Middle frontal gyrus (tissue), 1 donor: ENCODE results near the gene SAPCD2.

Experiments used
- DNase-seq: peaks from one replicate; pipeline ENCODE4 v3.0.0-alpha.2; 2015; ENCODE audit warnings: low spot score; ENCODE audit errors: extremely low spot score

SAPCD2 gene

DNA sequence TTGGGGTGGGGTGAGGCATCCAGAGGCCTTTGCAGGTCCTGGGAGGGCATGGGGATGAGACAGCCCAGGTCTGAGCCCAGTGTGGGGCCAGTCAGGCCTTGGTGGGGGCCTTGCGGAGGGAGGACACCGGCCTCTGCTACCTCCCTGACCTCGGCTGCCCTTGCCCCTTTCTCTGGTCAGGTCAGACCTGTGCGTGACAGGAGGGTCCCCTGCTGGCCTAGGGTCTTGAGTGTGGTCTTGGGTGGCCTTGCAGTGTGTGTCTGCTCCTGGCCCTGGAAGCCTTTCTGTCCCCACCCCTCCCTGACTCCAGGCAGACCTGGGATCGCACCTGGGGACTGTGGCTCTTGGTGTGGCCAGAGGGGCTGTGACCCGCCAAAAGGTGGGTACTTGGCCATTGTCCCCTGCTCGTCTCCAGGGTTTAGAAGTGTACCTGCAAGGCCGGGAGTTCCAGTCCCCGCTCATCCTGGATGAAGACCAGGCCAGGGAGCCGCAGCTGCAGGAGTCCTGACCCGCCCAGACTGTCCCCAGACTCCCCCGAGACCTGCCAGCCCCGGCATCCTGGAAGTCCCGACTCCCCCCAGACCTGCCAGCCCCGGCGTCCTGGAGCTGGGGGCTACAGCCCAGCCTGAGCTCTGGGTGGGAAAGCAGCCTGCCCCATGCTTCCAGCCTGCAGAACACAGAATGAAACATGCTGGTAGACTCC, 12.0 kb upstream of the SAPCD2 start:
- no peak for DNase-seq

DNA sequence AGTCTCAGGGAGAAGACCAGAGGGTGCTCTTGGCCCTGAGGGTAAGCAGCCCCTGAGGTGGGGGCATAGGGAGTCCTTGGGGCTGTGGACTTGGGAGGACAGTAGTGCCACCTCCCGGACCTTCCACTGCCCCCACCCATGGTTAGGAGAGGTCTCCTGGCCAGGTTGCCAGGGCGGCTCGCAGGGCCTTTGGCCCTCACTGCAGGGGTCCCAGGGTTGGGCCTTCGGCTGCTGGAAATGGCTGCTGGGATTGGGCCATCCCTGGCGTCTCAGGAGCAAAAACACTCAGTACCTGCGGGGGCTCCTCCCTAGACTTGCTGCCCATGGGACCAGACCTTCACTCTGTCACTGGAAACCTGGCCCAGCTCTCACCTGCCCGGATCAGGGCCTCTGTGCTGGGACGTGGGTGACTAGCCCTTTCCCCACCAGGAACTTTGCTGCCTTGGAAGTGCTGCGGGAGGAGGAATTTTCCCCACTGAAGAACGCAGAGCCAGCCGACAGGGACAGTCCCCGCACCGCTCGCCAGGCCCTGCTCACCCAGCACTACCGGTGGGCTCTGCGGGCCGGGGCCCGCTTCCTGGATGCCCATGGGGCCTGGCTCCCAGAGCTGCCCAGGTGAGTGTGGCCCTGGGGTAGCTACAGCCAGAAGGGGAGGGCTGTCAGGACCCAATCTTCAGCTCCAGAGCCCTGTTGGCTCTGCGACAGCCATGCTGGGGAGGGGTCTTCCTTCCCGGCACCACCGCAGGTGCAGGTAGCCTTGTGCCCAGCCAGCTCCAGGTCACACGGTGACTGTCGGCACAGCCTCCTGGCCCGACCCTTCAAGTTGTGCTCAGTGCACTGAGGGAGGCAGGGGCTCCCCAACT, 10.1 kb upstream of the SAPCD2 start:
- DNase-seq: no peak

DNA sequence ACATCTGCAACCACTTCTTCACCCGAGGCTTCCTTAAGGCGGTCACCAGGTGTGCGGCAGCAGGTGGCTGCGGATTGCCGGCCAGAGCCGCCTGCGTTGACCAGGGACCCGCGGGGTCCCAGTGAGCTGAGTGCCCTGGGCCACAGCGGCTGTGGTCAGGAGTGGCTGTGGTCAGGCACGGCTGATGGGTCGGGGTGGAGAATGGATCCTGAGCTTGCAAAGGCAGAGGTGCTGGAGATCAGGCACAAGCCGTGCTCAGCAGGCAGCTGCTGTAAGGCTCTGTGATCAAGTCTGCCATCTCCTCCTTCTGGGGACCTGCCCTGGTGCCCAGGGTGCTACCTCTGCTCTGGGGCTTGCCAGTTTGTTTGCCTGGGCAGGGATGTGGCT, 9.0 kb upstream of the SAPCD2 start:
- DNase-seq: no peak

DNA sequence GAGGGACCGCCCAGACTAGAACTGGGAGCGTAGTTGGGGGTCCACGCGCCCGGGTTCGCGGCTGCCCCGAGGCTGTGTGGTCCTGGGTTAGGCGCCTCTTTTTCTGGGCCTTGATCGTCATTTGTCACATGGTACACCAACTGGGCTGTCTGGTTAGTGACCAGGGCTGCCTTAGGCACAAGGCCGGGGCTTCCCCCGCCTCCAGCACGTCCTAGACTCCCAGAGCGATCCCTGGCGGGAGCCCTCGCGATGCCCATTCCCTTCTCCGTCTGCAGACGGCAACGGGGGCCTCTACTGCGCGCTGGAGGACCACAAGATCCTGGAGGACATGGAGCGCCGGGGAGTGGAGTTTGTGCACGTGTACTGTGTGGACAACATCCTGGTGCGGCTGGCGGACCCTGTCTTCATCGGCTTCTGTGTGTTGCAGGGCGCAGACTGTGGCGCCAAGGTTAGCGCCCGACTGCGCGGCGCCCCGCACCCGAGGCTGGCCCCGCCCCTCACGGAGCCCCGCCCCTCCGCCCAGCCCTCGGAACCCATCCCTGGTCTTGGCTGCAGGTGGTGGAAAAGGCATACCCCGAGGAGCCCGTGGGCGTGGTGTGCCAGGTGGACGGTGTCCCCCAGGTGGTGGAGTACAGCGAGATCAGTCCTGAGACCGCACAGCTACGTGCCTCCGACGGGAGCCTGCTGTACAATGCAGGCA, 8.5 kb upstream of the SAPCD2 start:
- DNase-seq: no peak

DNA sequence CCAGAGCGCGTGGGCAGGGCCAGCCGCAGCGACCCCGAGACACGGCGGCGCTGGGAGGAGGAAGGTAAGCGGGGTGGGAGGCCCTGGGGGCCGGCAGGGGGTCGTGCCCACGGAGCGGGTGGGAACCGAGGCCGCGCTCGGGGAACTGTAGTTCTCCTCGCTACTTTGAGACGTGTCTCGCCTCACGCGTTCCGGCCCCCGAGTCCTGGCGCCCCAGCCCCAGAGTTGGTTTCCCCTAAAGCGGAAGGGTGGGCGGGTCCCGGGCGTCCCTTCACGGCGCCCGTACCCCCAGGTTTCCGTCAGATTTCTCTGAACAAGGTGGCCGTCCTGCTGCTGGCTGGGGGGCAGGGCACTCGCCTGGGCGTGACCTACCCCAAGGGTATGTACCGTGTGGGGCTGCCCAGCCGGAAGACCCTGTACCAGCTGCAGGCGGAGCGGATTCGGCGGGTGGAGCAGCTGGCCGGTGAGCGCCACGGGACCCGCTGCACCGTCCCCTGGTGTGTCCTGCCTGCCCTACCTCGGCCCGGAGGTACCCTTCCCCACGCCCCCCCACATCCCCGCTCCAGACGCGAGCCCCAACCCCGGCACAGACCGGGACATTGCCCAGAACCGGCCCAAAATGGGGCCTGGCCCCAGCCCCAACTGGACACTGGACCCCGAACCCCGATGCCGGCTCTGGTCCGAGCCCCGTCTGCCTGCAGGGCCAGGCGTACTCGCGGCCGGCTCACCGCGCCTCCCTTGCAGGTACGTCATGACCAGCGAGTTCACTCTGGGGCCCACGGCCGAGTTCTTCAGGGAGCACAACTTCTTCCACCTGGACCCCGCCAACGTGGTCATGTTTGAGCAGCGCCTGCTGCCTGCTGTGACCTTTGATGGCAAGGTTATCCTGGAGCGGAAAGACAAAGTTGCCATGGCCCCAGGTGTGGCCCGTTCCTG, 7.7 kb upstream of the SAPCD2 start:
- DNase-seq: no peak

DNA sequence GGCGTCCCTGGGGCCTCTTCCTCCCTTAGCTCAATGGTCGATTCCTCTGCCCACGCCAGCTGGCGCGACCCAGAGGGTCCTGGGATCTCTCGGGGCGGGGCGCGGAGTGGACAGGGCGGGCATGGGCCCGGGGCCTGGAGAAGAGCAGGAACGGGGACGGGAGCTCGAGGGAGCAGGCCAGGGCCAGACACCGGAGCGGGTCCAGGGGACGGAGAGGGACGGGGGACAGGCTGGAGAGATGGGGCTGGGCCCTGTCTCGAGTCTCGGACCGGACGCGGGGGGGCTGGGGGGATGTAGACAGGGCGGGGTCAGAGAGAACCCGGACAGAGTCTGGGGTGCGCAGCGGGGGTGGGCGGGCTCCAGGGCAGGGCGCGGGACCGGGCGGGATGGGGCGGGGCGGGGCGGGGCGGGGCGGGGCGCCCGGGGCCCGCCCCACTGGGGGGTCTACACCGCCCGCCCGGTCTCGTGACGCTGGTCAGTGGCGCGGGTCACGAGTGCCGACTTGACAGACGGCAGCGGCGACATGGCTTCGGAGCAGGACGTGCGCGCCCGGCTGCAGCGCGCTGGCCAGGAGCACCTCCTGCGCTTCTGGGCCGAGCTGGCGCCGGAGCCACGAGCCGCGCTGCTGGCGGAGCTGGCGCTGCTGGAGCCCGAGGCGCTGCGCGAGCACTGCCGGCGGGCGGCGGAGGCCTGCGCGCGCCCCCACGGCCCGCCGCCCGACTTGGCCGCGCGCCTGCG, 6.8 kb upstream of the SAPCD2 start, which contains the start of gene UAP1L1:
Gene UAP1L1, plus strand, starts transcription at position 508 of the 738 bp plus-strand sequence. Its CDS starts 16 bp downstream, at position 524.
- DNase-seq: peak; percentile 65

DNA sequence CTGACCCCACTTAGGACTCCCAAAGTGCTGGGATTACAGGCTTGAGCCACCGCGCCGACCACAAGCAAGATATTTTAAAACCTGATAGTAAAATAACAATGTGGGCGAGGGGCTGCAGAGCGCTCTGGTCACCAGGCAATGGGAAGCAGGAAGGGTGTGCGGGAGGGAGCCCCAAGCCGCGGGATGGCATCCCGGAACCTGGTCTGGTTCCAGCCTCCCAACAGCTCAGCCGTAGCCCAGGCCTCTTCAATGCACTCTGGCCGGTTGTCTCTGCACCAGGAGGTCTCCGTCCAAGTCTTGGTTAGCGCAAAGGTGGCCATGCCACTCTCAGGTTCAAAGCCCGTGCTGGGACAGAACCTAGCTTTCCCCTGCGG, 6.3 kb upstream of the SAPCD2 start:
- DNase-seq: no peak

DNA sequence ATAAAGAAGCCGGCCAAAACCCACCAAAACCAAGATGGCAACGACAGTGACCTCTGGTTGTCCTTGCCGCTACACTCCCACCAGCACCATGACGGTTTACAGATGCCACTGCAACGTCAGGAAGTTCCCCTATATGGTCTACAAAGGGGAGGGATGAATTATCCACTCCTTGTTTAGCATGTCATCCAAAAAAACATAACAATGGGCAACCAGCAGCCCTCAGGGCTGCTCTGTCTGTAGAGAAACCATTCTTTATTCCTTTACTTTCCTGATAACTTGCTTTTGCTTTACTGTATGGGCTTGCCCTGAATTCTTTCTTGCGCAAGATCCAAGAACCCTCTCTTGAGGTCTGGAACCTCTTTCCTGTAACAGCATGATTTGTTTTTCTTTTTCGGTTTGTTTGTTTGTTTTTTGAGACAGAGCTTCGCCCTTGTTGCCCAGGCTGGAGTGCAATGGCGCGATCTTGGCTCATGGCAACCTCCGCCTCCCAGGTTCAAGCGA, 5.0 kb upstream of the SAPCD2 start:
- no peak for DNase-seq

DNA sequence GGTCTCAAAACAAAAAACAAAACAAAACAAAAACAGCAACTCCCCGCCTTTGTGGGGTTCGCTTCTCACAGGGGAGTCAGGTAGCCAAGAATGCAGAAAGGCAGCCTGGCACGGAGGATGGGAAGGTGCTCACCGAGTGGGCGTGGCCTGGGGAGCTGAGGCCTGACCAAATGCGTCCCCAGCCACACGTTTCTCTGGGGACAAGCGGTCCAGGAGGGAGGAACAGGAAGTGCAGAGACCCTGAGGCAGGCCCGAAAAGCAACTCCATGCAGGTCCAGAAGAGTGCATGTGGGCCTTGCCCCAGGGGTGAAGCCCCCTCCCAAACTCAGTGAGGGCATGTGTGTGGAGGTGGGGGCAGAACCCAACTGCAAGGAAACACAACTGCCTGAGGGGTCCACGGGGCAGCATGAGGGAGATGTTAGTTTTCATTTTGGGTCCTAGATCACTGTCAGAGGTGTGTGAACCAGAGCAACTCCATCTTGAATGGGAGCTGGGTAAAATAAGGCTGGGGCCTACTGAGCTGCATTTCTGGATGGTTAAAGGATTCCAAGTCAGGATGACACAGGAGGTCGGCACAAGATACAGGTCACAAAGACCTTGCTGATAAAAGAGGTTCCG, 4.4 kb upstream of the SAPCD2 start:
- DNase-seq: no peak

DNA sequence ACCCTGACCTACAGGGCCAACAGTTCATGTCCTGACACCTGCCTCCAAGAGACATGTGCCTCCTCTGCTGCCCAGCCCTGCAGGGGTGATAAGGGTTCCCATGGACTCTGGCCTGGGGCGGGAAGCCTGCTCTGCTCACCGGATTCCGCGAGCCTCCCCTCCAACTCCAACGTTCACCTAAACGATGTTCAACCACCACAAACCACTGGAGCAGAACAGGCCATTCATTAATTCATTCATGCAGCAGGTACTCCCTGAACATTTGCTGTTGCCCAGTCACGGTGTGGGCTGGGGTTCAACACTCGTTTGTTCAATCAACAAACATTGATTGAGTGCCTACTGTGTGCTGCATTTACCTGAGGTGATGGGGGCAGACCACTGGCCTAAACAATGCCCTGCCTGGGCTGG, 3.6 kb upstream of the SAPCD2 start:
- DNase-seq: no peak

DNA sequence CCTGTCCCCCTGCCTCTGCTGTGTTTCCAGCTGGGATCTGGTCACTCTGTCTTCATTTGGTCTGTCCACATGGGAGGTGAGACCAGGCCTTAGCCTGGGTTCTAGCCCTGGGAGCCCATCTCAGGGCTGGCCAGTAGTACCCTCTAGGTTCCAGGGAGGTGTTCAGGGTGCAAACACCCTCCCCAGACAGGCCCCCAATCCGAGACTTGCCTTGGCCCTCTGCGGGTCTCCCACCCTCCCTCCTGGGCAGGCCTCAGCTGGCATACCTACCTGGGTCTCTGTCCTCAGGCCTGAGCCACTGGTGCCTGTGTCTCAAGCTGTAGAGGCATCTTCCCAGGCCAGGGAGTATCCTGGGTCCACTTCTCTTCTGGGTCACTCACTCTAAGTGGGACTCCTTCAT, 925 bp upstream of the SAPCD2 start:
- no peak for DNase-seq

DNA sequence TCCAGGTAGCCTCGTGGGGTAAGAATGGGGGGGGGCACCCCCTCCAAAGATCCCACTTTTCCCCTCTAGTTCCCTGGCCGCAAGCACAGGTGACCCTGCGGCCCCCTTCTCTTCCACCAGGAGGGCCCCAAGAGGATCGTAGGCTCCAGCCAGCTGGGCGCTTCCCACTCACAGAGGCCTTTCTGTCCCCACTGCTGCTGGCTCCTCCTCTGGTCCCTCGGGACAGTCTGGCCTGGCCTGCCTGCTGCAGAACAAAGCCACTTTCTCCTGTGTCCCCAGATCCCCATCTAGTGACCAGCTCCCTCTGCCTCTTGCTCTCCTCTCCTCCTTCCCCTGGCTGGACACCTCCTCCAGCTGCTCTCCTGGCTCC, 534 bp upstream of the SAPCD2 start:
- peak; percentile 77 for DNase-seq

DNA sequence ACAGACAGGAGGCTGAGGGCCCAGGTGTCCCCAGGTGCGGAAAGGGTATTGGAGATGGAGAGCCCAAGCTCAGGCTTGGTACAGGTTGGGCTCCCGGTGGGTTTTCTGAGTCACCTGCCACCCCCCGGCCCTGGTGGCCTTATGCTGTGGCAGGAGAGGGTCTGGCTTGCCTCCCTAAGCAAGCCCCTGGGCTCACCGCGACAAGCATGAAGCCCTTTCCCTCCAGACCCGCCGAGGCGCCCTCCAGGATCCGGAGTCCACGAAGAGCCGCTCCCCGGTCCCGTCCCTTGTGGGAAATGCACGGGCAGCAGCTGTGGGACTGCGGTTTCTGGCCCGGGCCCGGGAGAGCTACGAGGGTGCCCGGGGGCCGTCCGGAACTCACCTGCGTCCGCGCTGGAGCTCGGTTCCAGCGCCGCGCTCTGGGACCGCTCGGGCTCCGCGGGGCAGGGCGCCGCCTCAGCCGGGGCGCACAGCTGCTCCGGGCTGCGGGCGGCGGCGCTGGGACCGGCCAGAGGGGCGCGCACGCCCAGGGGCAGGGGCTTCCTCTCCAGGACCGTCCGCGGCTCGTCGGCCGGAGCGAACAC, 757 bp downstream of the SAPCD2 start:
- DNase-seq: no peak

DNA sequence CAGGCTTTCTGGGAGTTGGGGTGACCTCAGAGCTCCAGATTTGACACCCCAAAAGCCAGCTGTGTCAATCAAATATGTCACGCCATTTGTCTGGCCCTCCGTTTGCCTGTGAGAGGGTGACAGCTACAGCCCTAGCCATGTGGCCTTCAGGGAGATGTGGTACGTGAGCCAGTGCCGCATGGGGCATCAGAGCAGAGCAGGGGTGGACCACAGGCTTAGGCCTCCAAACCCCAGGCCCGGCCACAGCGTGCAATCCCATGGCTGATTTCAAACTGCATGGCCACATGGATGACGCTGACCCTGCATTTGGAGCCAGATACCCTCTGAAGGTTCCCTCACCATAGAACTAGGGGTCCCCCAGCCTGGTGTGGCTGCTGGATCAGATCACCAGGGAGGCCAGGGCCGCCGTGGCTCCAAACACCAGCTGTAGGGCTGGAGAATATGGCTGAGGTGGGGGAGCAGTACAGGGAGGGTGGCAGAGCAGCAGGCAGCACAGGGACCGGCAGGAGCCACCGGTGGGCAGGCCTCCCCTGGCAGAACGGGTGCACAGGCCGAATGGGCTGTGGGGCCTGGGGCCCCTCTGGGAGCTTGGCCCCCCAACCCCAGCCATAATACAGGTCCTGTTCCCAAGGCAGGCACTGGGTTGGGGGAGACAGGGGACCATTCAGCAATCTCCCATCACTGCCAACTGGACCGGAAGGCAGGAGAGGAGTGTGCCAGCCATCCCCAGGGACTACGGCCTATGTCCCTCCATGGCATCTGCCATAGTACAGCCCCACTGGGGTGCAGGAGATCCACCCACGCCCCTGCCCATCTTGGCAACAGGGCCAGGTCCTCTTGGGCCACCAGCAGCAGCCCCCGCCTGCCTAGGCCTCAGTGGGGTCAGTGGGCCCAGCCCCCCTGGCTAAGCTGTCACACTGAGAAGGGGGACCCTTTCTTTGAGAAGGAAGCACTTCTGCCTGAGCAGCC, 1.5 kb downstream of the SAPCD2 start:
- no peak for DNase-seq

DNA sequence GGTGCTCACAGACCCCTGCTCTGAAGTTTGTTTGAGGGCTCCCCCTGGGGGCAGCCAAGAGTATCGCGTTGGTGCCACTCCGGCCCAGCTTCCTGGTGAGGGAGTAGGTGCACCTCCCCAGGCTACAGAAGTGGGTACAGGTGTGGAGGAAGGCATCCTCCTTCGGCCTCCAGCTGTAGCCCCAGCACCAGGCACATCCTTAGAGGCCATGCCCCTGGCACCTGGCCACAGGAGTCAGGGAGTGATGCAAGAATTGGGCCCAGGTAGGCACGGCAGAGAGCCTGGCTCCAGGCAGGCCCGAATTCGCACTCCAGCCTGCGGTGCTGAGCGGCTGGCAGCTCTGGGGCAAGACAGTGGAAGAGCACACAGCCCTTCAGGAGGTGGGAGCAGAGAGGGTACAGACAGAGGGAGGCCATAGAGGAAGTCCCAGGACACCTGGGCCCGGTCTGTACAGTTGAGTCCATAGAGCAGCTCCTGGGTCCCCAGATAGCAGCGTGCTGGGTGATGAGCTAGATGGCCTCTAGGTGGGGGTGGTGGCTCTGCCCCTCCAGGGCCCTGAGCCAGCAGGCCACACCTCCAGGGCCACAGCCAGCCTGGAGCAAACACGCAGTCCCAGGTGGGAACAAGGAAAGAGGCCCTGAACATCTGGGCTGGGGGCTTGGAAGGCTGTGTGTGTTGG, 2.4 kb downstream of the SAPCD2 start:
- DNase-seq: peak; percentile 68

DNA sequence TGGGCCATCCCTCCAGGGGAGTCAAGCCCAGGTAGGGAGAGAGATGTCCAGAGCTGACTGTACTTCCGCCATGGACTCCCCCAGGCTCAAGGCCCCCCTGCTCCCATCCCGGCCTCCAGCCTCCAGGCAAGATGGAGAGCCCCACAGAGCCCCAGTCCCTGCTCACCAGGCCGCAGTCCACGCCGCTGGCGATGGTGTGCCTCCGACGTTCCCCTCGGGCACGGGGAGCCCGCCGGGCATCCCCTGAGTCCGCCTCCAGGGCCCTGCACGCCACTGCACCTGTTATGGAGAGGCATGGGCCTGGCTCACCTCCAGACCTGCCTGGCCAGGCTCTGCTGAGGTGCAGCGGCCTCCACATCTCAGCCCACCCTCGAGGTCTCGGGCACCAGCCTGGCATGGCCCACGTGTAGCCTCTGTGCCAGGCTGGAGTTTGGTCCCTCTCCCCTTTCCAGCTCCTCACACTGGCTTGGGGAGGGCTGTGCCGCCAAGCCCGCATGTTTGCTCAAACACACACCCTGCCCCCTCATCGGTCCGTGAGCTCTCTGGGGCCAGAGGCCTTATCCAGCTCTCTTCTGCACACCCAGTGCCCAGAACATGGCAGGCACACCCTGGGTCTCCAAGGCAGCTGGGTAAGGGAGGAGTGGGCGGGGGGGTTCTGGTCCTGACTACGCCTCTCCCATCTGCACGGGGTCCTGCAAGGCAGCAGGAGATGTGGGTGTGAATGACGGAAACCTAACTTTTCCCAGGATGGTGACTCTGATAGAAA, 4.1 kb downstream of the SAPCD2 start:
- no peak for DNase-seq
